AG10803 (cell line): ENCODE data around the gene METTL9.
"Not testable (repeated sequence)": the region's sequence is repeated elsewhere in the genome, so short reads cannot be mapped to it uniquely, and the experiment has no call there.

Source experiments
- DNase-seq: peaks from one replicate; pipeline ENCODE4 v3.0.0; 2010; ENCODE audit warnings: low read depth
- H3K4me3 ChIP-seq: 2 replicates; pipeline ENCODE4 v1.5.1; 2011; ENCODE audit warnings: mild to moderate bottlenecking, low read length, control low read depth
- TF ChIP-seq, protein P1 (sequence below): conservative IDR thresholded peaks from 2 replicates; pipeline ENCODE4 v1.5.1; 2011; ENCODE audit warnings: mild to moderate bottlenecking, low read length, control low read depth, inconsistent platforms

Gene METTL9

DNA sequence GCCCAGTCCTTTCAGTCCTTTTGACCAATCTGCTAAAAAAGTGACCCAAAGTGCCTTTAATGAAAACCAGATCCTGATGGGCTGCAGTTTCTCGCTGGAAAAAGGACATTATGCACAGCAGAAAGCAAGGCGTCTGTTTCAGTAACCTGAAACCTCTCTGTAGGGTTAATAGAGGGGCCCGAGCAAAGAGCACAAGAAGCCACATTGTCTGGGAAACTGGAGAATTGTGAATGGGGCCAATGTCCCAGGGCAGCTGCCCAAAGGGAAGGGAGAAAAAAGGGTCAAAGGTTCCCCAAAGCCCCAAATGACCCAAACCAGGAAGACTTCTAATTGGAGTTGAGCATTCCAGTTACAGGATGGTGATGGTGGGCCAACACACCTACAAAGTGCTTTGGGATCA, 67.4 kb downstream of the METTL9 start:
- DNase-seq, result no peak
- TF ChIP-seq, protein P1, sequence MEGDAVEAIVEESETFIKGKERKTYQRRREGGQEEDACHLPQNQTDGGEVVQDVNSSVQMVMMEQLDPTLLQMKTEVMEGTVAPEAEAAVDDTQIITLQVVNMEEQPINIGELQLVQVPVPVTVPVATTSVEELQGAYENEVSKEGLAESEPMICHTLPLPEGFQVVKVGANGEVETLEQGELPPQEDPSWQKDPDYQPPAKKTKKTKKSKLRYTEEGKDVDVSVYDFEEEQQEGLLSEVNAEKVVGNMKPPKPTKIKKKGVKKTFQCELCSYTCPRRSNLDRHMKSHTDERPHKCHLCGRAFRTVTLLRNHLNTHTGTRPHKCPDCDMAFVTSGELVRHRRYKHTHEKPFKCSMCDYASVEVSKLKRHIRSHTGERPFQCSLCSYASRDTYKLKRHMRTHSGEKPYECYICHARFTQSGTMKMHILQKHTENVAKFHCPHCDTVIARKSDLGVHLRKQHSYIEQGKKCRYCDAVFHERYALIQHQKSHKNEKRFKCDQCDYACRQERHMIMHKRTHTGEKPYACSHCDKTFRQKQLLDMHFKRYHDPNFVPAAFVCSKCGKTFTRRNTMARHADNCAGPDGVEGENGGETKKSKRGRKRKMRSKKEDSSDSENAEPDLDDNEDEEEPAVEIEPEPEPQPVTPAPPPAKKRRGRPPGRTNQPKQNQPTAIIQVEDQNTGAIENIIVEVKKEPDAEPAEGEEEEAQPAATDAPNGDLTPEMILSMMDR, result no peak
- H3K4me3 ChIP-seq, result no peak overlapping the region

DNA sequence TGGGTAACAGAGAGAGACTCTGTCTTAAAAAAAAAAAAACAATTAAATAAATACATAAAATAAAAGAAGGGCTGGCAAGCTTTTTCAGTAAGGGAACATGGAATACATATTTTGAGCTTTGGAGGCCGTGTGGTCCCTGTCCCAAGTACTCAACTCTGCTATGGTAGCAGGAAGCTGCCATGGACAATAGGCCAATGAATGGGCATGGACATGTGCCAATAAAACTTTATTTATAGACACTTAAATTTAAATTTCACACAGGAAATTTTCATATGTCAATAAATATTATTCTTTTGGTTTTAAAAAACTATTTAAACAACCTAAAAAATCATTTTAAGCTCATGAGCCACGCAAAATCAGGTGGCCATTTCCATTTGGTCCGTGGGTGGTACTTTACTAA, 68.2 kb downstream of the METTL9 start:
- DNase-seq, result no peak
- TF ChIP-seq, protein P1, result no peak
- no peak overlapping the region for H3K4me3 ChIP-seq

DNA sequence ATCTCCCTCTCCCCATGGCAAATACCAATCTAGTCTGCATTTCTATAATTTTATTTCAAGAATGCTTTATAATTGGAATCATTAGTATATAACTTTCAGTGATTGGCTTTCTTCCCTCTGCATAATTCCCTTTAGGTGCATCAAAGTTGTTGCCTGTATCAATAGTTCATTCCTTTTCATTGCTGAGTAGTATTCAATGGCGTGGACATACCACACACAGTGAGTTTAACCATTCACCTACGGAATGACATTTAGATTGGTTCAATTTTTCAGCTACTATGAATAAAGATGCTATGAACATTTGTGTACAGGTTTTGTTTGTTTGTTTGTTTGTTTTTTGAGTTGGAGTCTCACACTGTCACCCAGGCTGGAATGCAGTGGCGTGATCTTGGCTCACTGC, 74.1 kb downstream of the METTL9 start:
- H3K4me3 ChIP-seq, result no peak overlapping the region
- DNase-seq, result no peak
- TF ChIP-seq, protein P1, result no peak

DNA sequence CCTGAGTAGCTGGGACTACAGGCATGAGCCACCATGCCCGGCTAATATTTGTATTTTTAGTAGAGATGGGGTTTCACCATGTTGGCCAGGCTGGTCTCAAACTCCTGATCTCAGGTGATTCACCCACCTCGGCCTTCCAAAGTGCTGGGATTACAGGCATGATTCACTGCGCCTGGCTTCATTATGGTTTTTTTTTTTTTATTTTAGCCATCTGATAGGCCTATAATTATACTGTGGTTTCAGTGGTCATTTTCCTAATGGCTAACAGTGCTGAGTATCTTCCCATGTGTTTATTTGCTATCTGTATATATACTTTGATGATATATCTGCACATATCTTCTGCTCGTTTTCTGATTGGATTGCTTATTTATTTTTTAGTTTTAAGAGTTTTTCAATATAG, 75.1 kb downstream of the METTL9 start:
- H3K4me3 ChIP-seq, DNase-seq: not testable (repeated sequence)

DNA sequence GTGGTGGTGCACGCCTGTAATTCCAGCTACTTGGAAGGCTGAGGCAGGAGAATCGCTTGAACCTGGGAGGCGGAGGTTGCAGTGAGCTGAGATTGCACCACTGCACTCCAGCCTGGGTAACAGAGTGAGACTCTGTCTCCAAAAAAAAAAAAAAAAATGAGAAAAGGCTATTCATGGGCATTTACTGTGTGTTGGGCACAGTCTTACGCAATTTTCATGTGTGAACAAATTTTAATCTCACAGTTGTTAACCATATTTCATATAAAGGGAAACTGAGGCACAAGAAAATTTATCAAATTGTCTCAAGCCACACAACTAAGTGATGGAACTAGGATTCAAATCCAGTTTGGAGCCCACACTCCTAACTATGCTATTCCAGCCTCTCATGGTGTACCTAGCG, 81.3 kb downstream of the METTL9 start:
- not testable (repeated sequence) for DNase-seq, H3K4me3 ChIP-seq

DNA sequence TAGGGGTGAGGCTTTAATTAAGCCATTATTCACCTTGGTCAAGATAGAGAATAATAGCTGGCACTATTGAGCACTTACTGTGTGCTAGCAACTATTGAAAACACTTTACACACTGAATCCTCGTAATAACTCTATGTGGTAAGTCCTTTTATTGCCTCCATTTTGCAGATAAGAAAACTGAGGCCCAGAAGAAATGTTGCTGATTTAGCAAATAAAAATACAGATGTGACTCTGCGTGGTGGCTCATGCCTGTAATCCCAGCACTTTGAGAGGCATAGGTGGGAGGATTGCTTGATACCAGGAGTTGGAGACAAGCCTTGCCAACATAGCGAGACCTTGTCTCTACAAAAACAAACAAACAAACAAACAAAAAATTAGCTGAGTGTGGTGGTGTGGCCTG, 83.8 kb downstream of the METTL9 start:
- no peak overlapping the region for H3K4me3 ChIP-seq
- TF ChIP-seq, protein P1, result no peak
- no peak for DNase-seq

DNA sequence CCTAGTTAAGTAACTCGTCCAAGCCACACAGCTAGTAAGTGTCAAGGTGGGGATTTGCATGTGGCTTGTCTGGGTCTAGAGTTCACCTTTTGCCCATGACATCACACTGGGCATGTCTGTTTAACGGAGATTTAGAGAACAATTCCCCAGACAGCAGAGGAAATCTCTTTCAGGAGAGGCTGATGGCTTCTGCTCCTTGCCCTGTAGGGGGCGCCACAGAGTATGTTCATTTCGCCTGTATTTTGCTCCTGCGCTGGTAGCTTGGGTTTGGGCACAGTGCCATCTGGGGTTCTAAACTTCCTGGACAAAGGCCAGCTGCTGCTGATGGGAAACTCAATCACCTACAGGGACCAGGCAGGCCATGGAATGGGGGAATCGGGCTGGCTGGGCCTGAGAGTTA, 84.8 kb downstream of the METTL9 start:
- H3K4me3 ChIP-seq, result no peak overlapping the region
- TF ChIP-seq, protein P1, result peak; percentile 39
- no peak for DNase-seq

DNA sequence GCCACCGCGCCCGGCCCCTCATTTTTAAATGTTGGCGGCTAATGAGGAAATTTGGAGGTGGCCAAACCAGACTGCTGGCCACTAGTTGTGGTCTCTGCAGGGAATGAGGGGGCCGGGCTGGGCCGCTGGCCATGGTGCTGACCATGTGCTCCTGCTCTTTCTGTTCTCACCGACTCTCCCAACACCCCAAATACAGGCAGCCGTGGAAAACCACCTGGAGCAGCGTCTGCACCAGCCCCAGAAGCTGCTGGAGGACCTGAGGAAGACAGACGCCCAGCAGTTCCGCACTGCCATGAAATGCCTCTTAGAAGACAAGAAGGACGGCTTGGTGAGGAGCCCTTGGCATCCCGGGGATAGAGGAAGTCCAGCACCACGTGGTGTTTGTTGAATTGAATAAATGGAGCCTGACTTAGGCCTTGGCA, 85.7 kb downstream of the METTL9 start:
- no peak for DNase-seq
- TF ChIP-seq, protein P1, result no peak
- H3K4me3 ChIP-seq, result no peak overlapping the region
